Measurements from ENCODE around the gene ZNF628.

GRCh38 chr19:55527197-55528029 is 51.0 kb downstream of the ZNF628 start:
- TF ChIP-seq CTCF (conservative IDR thresholded peaks at IDR 0.05 in 1 of 2, IDR thresholded peaks at IDR 0.05 in 1 of 2; ENCODE audit: low read depth in 1 of 2, low read length in 2 of 2) (no peak), EZH2 (IDR thresholded peaks at IDR 0.05; ENCODE audit: low read length, missing control alignments) (no peak)

Measured in fibroblast of lung (primary cell).